Small intestine (tissue), 7 donors: ENCODE data around the gene ZNF18. TPM values are rescaled to one million over a fixed set of nuclear protein-coding genes. Genes with fewer than 3 reads are reported as not detected.
"Not testable (repeated sequence)": the region's sequence is repeated elsewhere in the genome, so short reads cannot be mapped to it uniquely, and the experiment has no call there.

Source experiments
- DNase-seq, 2 donors: peaks; one replicate each; pipeline versions ENCODE4 v3.0.0 to v3.0.0-alpha.2; 2013
- FAIRE-seq: peaks from 2 replicates; lab custom pipeline; 2012; peaks lifted over from hg19 to GRCh38; lab: Jason Lieb, UNC
- H3K27ac ChIP-seq, 3 donors: one replicate each; pipeline ENCODE4 v1.5.1; 2013; ENCODE audit warnings: low read length in 2 of 3, mild to moderate bottlenecking in 2 of 3, control low read depth in 1 of 3, inconsistent platforms in 1 of 3, low read depth in 1 of 3, moderate library complexity in 1 of 3
- H3K27me3 ChIP-seq, 3 donors: one replicate each; pipeline ENCODE4 v1.6.1; 2013; ENCODE audit warnings: low read length in 3 of 3, inconsistent platforms in 1 of 3; ENCODE audit not compliant: control insufficient read depth in 3 of 3, insufficient read depth in 3 of 3
- H3K36me3 ChIP-seq, 3 donors: one replicate each; pipeline ENCODE4 v1.6.1; 2013; ENCODE audit warnings: low read length in 3 of 3, inconsistent platforms in 1 of 3, low read depth in 1 of 3, mild to moderate bottlenecking in 1 of 3, moderate library complexity in 1 of 3; ENCODE audit not compliant: control insufficient read depth in 3 of 3, insufficient read depth in 2 of 3
- H3K4me1 ChIP-seq, 3 donors: one replicate each; pipeline ENCODE4 v1.6.1; 2013; ENCODE audit warnings: low read length in 2 of 3, inconsistent platforms in 1 of 3, low read depth in 1 of 3, mild to moderate bottlenecking in 1 of 3, moderate library complexity in 1 of 3; ENCODE audit not compliant: control insufficient read depth in 3 of 3, insufficient read depth in 2 of 3
- H3K4me3 ChIP-seq, 3 donors: one replicate each; pipeline ENCODE4 v1.5.1; 2013; ENCODE audit warnings: low read length in 3 of 3, control low read depth in 1 of 3, inconsistent platforms in 1 of 3, low read depth in 1 of 3, mild to moderate bottlenecking in 1 of 3, moderate library complexity in 1 of 3
- H3K9me3 ChIP-seq, 2 donors: one replicate each; pipeline ENCODE4 v1.6.1; 2013; ENCODE audit warnings: low read depth in 1 of 2, low read length in 1 of 2; ENCODE audit not compliant: control insufficient read depth in 2 of 2, insufficient read depth in 1 of 2
- WGBS, 3 donors: extraction: QIAGEN DNeasy Blood & Tissue Kit; methylation state at CpG; one replicate each; pipeline ENCODE4 v1.1.7; 2013; 5-methylcytosine and 5-hydroxymethylcytosine counted together
- polyA plus RNA-seq, 4 donors: library from polyadenylated mRNA; stranded (reverse) in 3 of 4; unstranded in 1 of 4; fragments of 200-250 nt in 3 of 4; fragments of 120-200 nt in 1 of 4; gene quantifications; one replicate each; pipeline versions ENCODE4 v1.2.1 to v1.2.3, GENCODE V29; 2013
- donor health status: healthy with polysubstance abuse.
- donor health status: control.
- donor health status: control.
- donor health status: Bipolar disorder and iron deficiency.
- donor health status: healthy.

The ZNF18 gene
- polyA plus RNA-seq, 4 donors: 4.5 to 9.6 (median 7.1) TPM

DNA sequence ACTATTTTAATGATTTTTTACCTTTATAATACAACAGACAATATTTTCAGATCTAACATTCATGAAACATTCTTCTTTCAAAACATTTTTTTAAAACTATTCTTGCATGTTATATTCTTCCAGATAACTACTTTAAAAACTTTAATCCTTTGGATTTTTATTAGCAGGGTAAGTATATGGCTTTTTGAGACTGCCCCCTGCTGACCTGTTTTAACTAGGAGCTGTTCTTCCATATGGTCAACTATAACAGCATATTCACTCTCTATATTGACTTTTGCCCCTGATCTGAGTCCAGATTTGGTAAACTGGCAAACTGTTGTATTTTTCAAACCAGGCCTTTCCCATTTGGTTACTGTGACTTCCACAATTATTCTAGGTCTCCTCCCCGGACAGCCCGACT, 16.5 kb downstream of the ZNF18 start:
- no peaks in the 10 kb centered on the region for H3K27me3 ChIP-seq
- WGBS, 3 donors: 73 to 94% (median 73%) methylated on average over 2 of the region's 2 CpGs
- DNase-seq: no peak
- H3K27ac ChIP-seq: no peak overlapping the region
- no peak overlapping the region for H3K4me3 ChIP-seq
- H3K4me1 ChIP-seq: no peaks in the 10 kb centered on the region
- H3K9me3 ChIP-seq: no peaks in the 10 kb centered on the region
- peaks cover 2 to 17% (median 13%) of the 10 kb centered on the region in 3 donors for H3K36me3 ChIP-seq
- FAIRE-seq: no peak

DNA sequence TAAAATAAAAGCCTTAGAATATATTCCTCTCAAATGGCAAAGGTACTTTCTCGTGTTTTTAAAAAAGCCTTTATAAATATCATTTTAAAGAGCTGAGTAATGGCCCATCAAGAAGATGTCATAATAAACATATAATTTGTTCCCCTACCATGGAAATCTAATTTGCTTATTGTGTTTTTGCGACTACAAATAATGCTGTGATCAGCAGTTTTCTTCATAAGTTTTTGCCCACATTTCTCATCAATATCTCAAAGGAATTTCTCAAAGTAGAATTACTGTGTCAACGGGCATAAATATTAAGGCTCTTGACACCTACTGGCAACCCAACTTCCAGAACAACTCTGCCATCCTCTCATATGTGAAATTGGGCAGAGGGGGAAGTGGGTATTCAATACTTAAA, 17.5 kb downstream of the ZNF18 start:
- no peak for DNase-seq
- Histone ChIP-seq H3K27me3 (no peaks in the 10 kb centered on the region), H3K27ac (no peak overlapping the region), H3K36me3 (peaks cover 2 to 17% (median 13%) of the 10 kb centered on the region in 3 donors), H3K4me3 (no peak overlapping the region), H3K9me3 (no peaks in the 10 kb centered on the region), H3K4me1 (no peaks in the 10 kb centered on the region)
- 94 to 96% (median 95%) methylated on average over 3 of the region's 3 CpGs for WGBS, 3 donors
- no peak for FAIRE-seq

DNA sequence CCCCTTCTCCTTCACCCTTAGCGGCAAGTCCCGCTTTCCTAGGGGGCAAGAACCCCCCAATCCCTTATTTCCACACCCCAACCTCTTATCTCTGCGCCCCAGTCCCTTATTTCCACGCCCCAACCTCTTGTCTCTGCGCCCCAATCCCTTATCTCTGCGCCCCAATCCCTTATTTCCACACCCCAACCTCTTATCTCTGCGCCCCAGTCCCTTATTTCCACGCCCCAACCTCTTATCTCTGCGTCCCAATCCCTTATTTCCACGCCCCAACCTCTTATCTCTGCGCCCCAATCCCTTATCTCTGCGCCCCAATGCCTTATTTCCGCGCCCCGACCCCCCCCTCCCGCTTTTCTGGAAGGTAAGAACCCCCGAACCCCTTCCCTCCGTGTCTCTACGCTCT, 24.5 kb downstream of the ZNF18 start:
- DNase-seq, H3K27ac ChIP-seq, H3K9me3 ChIP-seq, H3K4me3 ChIP-seq, H3K27me3 ChIP-seq, H3K36me3 ChIP-seq, H3K4me1 ChIP-seq, FAIRE-seq: not testable (repeated sequence)
- 57 to 81% (median 67%) methylated on average over 17 to 19 of the region's 19 CpGs for WGBS, 3 donors

DNA sequence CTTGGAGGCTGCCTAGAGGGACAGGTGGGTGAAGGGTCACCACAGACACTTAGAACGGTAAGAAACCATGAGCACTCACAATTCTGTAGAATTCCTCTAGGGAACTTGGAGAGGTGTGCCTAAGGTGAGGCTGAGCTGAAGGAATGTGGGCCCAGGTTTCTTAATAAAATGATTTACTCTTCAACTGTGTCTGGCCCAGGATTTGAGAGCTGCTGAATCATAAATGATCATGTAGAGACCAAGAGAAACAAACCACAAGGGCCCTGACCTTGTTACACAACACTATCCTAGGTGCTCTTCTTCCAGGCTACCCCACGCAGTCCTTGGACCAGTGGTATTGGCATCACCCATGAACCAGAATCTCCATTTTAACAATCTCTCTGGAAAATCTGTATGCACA, 27.7 kb downstream of the ZNF18 start:
- Histone ChIP-seq H3K4me3 (no peak overlapping the region), H3K27ac (no peak overlapping the region), H3K4me1 (no peaks in the 10 kb centered on the region), H3K9me3 (peaks cover 0 to 7% of the 10 kb centered on the region in 2 donors), H3K27me3 (no peaks in the 10 kb centered on the region), H3K36me3 (no peaks in the 10 kb centered on the region)
- FAIRE-seq (no peak), DNase-seq (no peak)
- WGBS, 3 donors: 97 to 98% (median 98%) methylated on average over 2 of the region's 2 CpGs

DNA sequence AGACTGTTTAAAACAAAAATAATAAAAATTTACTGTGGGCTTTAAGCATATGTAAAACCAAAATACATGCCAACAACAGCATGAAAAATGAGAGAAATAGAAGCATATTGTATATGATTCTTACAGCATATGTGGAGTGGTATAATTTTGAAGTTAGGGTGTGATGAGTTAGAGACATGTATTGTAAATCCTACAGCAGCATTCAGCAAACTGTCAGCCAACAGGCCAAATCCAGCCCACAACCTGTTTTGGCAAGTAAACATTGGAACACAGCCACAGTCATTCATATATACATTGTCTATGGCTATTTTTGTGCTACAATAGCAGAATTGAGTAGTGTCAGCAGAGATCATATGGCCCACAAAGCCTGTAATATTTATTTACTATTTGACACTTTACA, 42.3 kb downstream of the ZNF18 start:
- DNase-seq (no peak), FAIRE-seq (no peak)
- no peaks in the 10 kb centered on the region for H3K36me3 ChIP-seq
- H3K4me1 ChIP-seq: no peaks in the 10 kb centered on the region
- no peak overlapping the region for H3K4me3 ChIP-seq
- H3K27me3 ChIP-seq: no peaks in the 10 kb centered on the region
- peaks cover 0 to 20% of the 10 kb centered on the region in 2 donors for H3K9me3 ChIP-seq
- H3K27ac ChIP-seq: no peak overlapping the region

DNA sequence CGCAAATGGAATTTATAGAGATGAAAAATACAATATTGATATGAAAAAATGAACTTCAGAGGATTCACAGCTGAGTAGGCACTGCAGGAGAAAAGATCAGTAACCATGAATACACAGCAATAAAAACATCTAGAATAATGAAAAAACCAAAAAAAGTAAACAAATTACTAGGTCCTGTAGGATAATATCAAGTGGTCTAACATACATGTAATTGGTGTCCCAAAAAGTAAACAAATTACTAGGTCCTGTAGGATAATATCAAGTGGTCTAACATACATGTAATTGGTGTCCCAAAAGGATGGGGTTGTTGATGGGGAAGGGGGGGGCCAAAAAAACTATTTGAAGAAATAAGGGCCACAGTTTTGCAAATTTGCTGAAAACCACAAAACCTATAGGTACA, 43.4 kb downstream of the ZNF18 start:
- peaks cover 0 to 20% of the 10 kb centered on the region in 2 donors for H3K9me3 ChIP-seq
- no peak for DNase-seq
- FAIRE-seq: no peak
- H3K4me3 ChIP-seq: no peak overlapping the region
- no peaks in the 10 kb centered on the region for H3K4me1 ChIP-seq
- WGBS, 3 donors: 94 to 97% (median 95%) methylated on average over 1 of the region's 1 CpG
- H3K36me3 ChIP-seq: no peaks in the 10 kb centered on the region
- H3K27me3 ChIP-seq: no peaks in the 10 kb centered on the region
- H3K27ac ChIP-seq: no peak overlapping the region

DNA sequence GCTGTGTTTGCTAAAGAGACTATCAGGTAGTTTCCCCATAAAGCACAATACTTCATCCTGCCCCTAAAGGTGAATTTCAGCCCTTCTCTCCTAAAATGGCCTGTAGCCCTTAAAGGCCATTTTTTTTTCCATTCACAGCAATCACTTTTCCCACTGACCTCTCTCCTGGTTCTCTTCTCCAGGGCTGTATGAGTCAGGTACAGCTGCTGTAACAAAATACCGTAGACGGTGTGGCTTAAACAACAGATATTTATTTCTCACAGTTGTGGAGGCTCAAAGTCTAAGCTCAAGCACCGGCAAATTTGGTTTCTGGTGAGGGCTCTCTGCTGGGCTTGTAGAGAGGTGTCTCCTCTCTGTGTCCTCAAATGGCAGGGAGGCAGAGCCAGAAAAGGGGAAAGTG, 44.7 kb downstream of the ZNF18 start:
- FAIRE-seq (no peak), DNase-seq (no peak)
- H3K4me1 ChIP-seq: no peaks in the 10 kb centered on the region
- H3K27me3 ChIP-seq: no peaks in the 10 kb centered on the region
- H3K9me3 ChIP-seq: peaks cover 0 to 20% of the 10 kb centered on the region in 2 donors
- no peaks in the 10 kb centered on the region for H3K36me3 ChIP-seq
- no peak overlapping the region for H3K4me3 ChIP-seq
- H3K27ac ChIP-seq: no peak overlapping the region
- WGBS, 3 donors: 96 to 99% (median 96%) methylated on average over 3 of the region's 3 CpGs

DNA sequence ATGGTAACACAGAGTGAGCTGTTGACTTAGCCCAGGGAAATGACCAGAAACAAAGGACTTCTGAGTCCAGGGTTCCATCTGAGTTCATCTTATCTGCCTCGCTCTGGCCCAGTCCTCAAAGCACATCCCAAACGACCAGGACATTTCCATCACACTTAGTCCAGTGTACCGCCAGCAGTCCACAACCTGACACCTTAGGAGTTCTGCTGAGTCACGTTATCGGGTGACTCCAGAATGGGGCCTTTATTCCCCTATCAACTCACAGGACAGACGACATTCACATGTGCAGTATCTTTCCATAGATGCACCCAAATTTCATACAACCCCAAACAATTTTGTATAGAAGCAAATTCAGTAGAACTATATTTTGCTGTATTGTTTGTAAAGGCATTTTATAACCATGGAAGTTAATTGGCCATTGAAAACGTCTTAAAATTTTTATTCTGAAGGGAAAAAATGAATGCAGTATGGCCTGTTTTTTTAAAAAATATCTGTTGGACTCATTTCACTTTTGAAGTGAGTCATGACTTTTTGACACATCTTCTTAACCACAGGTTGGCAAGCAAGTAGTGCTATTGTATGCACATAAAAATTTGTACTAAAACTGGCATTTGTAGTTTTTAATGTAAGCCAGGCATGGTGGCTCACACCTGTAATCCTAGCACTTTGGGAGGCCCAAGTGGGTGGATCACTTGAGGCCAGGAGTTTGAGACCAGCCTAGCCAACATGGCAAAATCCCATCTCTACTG, 46.3 kb downstream of the ZNF18 start:
- FAIRE-seq (no peak), DNase-seq (no peak)
- 69 to 76% (median 71%) methylated on average over 7 of the region's 7 CpGs for WGBS, 3 donors
- Histone ChIP-seq H3K9me3 (peaks cover 0 to 20% of the 10 kb centered on the region in 2 donors), H3K4me3 (no peak overlapping the region), H3K27ac (no peak overlapping the region), H3K27me3 (no peaks in the 10 kb centered on the region), H3K36me3 (no peaks in the 10 kb centered on the region), H3K4me1 (no peaks in the 10 kb centered on the region)

DNA sequence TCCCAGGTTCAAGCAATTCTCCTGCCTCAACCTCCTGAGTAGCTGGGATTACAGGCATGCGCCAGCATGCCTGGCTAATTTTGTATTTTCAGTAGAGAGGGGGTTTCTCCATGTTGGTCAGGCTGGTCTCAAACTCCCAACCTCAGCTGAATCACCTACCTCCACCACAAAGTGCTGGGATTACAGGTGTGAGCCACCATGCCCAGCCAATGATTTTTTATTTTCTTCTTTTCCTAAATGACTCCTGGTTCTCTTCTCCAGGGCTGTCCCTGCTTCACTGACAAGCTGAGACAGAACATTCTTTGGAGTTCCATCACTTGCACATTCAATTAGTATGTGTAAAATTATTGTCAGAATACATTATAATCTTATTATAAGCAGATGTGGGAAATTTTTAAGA, 47.7 kb downstream of the ZNF18 start:
- WGBS, 3 donors: 93 to 94% (median 93%) methylated on average over 1 of the region's 1 CpG
- H3K27ac ChIP-seq, H3K4me3 ChIP-seq, H3K36me3 ChIP-seq, FAIRE-seq, H3K4me1 ChIP-seq, H3K27me3 ChIP-seq, DNase-seq: not testable (repeated sequence)
- H3K9me3 ChIP-seq: peaks cover 0 to 14% of the 10 kb centered on the region in 2 donors
